Activated T-cell treated with anti-CD3 and anti-CD28 coated beads, Interleukin-2, amount 50 U/mL, for 24 hours (primary cell): ENCODE data around the gene LCE2C.
"Not testable (repeated sequence)": the region's sequence is repeated elsewhere in the genome, so short reads cannot be mapped to it uniquely, and the experiment has no call there.

Experiments used
- DNase-seq: peaks from one replicate; pipeline ENCODE4 v3.0.0-alpha.2; 2020
- H3K27ac Mint-ChIP-seq: 2 replicates; pipeline ENCODE4 v1.8.0; 2020; ENCODE audit warnings: mild to moderate bottlenecking, mixed read lengths
- H3K27me3 Mint-ChIP-seq: 2 replicates; pipeline ENCODE4 v1.8.0; 2020; ENCODE audit warnings: mixed read lengths
- H3K36me3 Mint-ChIP-seq: 2 replicates; pipeline ENCODE4 v1.8.0; 2020; ENCODE audit warnings: low read depth, mixed read lengths
- H3K4me1 Mint-ChIP-seq: 2 replicates; pipeline ENCODE4 v1.8.0; 2020; ENCODE audit warnings: low read depth, mixed read lengths
- H3K4me3 Mint-ChIP-seq: 2 replicates; pipeline ENCODE4 v1.8.0; 2020; ENCODE audit warnings: mild to moderate bottlenecking, moderate library complexity, mixed read lengths
- H3K9me3 Mint-ChIP-seq: 2 replicates; pipeline ENCODE4 v1.8.0; 2020; ENCODE audit warnings: mixed read lengths

Gene LCE2C, protein sequence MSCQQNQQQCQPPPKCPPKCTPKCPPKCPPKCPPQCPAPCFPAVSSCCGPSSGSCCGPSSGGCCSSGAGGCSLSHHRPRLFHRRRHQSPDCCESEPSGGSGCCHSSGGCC

DNA sequence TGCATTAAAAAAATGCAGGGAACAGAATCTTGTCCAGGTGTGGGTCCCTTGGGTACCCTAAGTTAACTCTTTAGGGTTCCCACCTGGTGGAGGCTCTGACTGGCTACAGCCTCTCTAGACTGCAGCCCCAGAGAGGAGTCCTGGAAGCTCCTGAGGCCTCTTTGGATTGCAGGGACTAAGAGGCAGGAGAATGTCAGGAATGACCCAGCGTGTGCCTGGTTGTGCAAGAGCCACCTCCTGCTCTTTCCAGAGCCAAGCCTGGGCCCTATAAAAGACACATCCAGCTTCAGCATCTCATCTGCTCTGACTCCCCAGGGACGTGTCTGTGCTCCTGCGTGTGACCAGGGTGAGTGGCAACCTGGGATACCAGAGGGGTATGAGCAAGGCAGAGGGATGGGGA, at the start of gene LCE2C:
Gene LCE2C, plus strand, starts transcription at position 297 of the 400 bp plus-strand sequence. CDS start 737 bp downstream, outside the sequence.
- not testable (repeated sequence) for H3K4me1 Mint-ChIP-seq, H3K9me3 Mint-ChIP-seq, DNase-seq, H3K27ac Mint-ChIP-seq, H3K36me3 Mint-ChIP-seq, H3K4me3 Mint-ChIP-seq
- peaks cover 40% of the 10 kb centered on the region for H3K27me3 Mint-ChIP-seq

DNA sequence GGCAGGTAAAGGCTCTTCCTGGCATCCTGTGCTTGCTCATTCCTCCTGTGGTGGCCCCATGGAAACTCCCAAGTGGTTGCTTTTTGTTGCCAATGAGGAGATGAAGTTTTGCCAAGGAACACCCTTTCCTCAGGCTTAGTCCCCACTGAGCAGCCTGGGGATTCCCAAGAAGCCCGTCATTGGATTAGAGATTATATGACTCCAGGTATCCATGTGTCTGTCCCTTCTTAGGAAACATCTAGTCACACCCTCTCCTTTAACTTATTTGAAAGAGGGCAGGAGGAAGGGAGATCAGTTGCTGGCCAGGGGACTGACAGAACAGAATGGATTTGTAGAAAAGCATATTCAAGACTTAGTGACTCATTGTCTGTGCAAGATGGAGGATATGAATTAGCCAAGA, 48.3 kb upstream of the LCE2C start:
- Mint-ChIP-seq H3K27ac (no peak overlapping the region), H3K9me3 (no peaks in the 10 kb centered on the region), H3K4me1 (no peaks in the 10 kb centered on the region), H3K4me3 (no peak overlapping the region), H3K36me3 (no peaks in the 10 kb centered on the region), H3K27me3 (peaks cover 64% of the 10 kb centered on the region)
- DNase-seq = no peak

DNA sequence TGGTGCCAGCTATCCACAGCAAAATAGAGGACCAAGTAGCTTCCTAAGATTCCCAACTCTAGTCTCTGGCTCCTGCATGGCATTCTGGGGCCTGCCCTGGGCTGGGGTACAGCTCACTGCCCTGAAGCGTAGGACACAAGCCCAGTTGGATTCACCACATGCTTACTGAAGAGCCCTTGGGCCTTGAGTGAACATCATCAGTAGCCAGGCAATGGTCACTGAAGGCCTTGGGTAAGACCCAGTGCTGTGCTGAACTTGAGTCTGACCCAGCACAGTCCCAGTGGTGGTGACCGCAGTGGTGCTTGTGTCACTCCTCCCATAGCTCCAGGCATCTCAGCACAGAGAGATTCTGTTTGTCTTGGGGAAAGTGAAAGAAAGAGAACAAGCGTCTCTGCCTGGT, 44.5 kb upstream of the LCE2C start:
- Mint-ChIP-seq H3K27ac (no peak overlapping the region), H3K4me1 (no peaks in the 10 kb centered on the region), H3K27me3 (peaks cover 35% of the 10 kb centered on the region), H3K36me3 (no peaks in the 10 kb centered on the region), H3K4me3 (no peak overlapping the region), H3K9me3 (no peaks in the 10 kb centered on the region)
- DNase-seq = no peak

GRCh38 chr1:152640351-152640750, 34.7 kb upstream of the LCE2C start:
- Mint-ChIP-seq H3K9me3 (peaks cover 2% of the 10 kb centered on the region), H3K36me3 (no peaks in the 10 kb centered on the region)

DNA sequence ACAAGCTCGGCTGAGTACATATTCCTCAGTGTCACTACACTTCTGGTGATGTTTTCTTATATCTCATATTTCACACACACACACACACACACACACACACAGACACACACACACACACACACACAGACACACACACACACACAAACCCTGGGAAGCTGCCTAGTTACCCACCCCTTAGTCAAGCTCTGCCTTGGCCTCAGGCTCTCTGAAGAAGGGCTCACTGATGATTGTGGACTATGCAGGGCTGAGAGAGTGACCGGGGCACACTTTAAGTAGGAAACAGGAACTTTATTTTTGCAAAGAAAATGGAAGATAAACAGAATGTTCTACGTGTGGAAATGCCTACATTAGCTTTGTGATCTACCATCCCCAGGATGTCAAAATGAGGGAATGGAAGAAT, 31.1 kb upstream of the LCE2C start:
- no peak for DNase-seq
- Mint-ChIP-seq H3K4me3 (no peak overlapping the region), H3K27ac (no peak overlapping the region), H3K9me3 (peaks cover 2% of the 10 kb centered on the region), H3K27me3 (peaks cover 39% of the 10 kb centered on the region), H3K4me1 (no peaks in the 10 kb centered on the region), H3K36me3 (no peaks in the 10 kb centered on the region)

More at GRCh38 chr1:152640351-152640750, 34.7 kb upstream of the LCE2C start:
- Mint-ChIP-seq H3K27ac (no peak overlapping the region), H3K4me3 (no peak overlapping the region), H3K27me3 (peaks cover 19% of the 10 kb centered on the region), H3K4me1 (no peaks in the 10 kb centered on the region)
- no peak for DNase-seq

GRCh38 chr1:152645146-152645545, 29.9 kb upstream of the LCE2C start:
- H3K9me3 Mint-ChIP-seq = no peaks in the 10 kb centered on the region
- H3K36me3 Mint-ChIP-seq = no peaks in the 10 kb centered on the region
- no peak overlapping the region for H3K27ac Mint-ChIP-seq
- H3K4me1 Mint-ChIP-seq = no peaks in the 10 kb centered on the region
- DNase-seq = no peak
- H3K27me3 Mint-ChIP-seq = peaks cover 48% of the 10 kb centered on the region
- H3K4me3 Mint-ChIP-seq = no peak overlapping the region

- Mint-ChIP-seq H3K27me3 (peaks cover 48% of the 10 kb centered on the region), H3K4me3 (no peak overlapping the region), H3K36me3 (no peaks in the 10 kb centered on the region), H3K9me3 (no peaks in the 10 kb centered on the region), H3K4me1 (no peaks in the 10 kb centered on the region), H3K27ac (no peak overlapping the region)
- no peak for DNase-seq
These were observed 28.4 kb upstream of the LCE2C start for GRCh38 chr1:152646656-152647055.

DNA sequence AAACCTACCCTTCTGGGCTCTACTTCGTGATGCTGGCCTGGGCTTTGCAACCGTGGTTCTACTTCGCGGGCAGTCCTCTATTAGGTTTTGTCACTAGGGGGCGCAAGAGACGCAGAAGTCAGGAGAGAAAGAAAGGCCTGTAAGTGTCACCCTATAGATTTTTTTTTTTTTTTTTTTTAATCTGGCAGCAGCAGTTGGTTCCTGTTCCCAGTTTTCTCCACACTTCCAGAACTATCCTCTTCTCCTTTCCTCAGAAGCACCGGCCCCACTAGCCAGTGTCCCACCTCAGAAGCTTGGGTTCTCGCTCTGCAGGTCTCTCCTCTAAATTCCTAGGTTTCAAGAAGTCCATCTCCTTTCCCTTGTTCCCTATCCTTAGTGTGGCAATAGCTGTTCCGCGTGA, 21.0 kb upstream of the LCE2C start:
- no peak overlapping the region for H3K27ac Mint-ChIP-seq
- no peak overlapping the region for H3K4me3 Mint-ChIP-seq

GRCh38 chr1:152656459-152656858, 18.6 kb upstream of the LCE2C start:
- peaks cover 37% of the 10 kb centered on the region for H3K27me3 Mint-ChIP-seq
- H3K36me3 Mint-ChIP-seq = no peaks in the 10 kb centered on the region
- no peak for DNase-seq
- peaks cover 2% of the 10 kb centered on the region for H3K4me1 Mint-ChIP-seq
- H3K27ac Mint-ChIP-seq = no peak overlapping the region
- H3K4me3 Mint-ChIP-seq = no peak overlapping the region
- no peaks in the 10 kb centered on the region for H3K9me3 Mint-ChIP-seq

More for the DNA sequence above, 21.0 kb upstream of the LCE2C start:
- DNase-seq = peak; percentile 46
- Mint-ChIP-seq H3K27me3 (peaks cover 40% of the 10 kb centered on the region), H3K9me3 (no peaks in the 10 kb centered on the region), H3K36me3 (no peaks in the 10 kb centered on the region), H3K4me1 (peaks cover 2% of the 10 kb centered on the region)

DNA sequence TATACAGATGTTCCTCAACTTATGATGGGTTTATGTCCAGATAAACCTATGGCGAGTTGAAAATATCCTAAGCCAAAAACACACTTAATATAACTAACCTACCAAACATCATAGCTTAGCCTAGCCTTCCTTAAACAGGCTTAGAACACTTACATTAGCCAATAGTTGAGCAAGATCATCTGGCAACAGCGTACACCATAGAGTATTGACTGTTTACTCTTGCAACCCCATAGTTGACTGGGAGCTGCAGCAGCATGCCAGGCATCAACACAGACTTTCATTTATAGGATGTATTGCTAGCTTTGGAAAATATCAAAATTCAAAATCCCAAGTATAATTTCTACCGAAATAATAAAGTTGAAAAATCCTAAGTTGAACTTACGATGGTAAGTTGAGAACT, 17.4 kb upstream of the LCE2C start:
- no peak overlapping the region for H3K27ac Mint-ChIP-seq
- no peak overlapping the region for H3K4me3 Mint-ChIP-seq
- H3K27me3 Mint-ChIP-seq = peaks cover 32% of the 10 kb centered on the region
- H3K9me3 Mint-ChIP-seq = no peaks in the 10 kb centered on the region
- H3K4me1 Mint-ChIP-seq = peaks cover 2% of the 10 kb centered on the region
- H3K36me3 Mint-ChIP-seq = no peaks in the 10 kb centered on the region
- DNase-seq = no peak

- H3K9me3 Mint-ChIP-seq = no peaks in the 10 kb centered on the region
- H3K4me1 Mint-ChIP-seq = peaks cover 2% of the 10 kb centered on the region
- no peak overlapping the region for H3K27ac Mint-ChIP-seq
- DNase-seq = no peak
- no peaks in the 10 kb centered on the region for H3K36me3 Mint-ChIP-seq
- peaks cover 38% of the 10 kb centered on the region for H3K27me3 Mint-ChIP-seq
- no peak overlapping the region for H3K4me3 Mint-ChIP-seq
These were observed 16.4 kb upstream of the LCE2C start for GRCh38 chr1:152658649-152659048.

DNA sequence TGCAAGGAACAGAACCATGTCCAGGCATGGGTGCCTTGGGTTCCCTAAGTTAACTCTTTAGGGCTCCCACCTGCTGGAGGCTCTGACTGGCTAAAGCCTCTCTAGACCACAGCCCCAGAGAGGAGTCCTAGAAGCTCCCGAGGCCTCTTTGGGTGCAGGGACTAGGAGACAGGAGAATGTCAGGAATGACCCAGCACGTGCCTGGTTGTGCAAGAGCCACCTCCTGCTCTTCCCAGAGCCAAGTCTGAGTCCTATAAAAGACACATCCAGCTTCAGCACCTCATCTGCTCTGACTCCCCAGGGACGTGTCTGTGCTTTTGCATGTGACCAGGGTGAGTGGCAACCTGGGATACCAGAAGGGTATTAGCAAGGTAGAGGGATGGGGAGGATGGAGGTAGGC, 12.0 kb upstream of the LCE2C start, which contains the start of gene LCE2D:
Gene LCE2D, plus strand, starts transcription at position 283 of the 400 bp plus-strand sequence. CDS start 726 bp downstream, outside the sequence.
- Mint-ChIP-seq H3K4me3 (no peak within 1 kb of the TSS), H3K4me1 (no peaks in the 10 kb centered on the region), H3K36me3 (no peaks in the 10 kb centered on the region), H3K27me3 (peaks cover 53% of the 10 kb centered on the region), H3K27ac (no peak within 1 kb of the TSS), H3K9me3 (no peaks in the 10 kb centered on the region)
- DNase-seq = no peak

DNA sequence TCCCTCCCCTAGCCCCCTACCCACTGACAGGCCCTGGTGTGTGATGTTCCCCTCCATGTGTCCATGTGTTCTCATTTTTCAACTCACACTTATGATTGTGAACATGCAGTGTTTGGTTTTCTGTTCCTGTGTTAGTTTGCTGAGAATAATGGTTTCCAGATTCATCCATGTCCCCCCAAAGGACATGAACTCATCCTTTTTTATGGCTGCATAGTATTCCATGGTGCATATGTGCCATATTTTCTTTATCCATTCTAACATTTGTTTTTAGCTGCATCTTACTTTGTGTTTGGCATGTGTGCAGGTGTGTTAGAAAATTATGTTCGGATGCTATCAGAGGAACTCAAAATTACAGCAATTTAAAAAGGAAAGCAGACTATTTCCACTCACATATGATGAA, 8.9 kb upstream of the LCE2C start:
- H3K36me3 Mint-ChIP-seq, DNase-seq, H3K9me3 Mint-ChIP-seq, H3K27ac Mint-ChIP-seq, H3K4me1 Mint-ChIP-seq, H3K4me3 Mint-ChIP-seq: not testable (repeated sequence)
- peaks cover 50% of the 10 kb centered on the region for H3K27me3 Mint-ChIP-seq

DNA sequence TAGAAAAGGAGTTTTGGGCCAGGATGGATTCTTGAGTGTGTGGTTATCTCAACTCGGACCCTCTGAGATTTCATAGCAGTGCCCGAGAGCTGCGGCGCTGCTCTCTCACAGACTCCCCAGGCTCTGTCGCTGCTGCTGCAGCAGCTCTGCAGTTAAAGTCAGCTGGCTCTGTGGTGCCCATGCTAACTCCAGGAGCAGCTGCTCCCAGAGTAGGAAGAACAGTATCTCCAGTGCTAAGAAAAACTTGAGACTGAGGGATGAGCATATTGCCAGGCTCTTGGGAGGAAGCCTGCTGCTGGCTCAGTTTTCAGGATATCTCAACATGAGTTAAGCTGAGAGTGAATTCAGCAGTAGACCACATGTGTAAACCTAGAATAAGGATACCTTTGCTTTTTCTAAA, 7.4 kb upstream of the LCE2C start:
- no peaks in the 10 kb centered on the region for H3K36me3 Mint-ChIP-seq
- H3K4me1 Mint-ChIP-seq = no peaks in the 10 kb centered on the region
- DNase-seq = no peak
- H3K4me3 Mint-ChIP-seq = no peak overlapping the region
- no peaks in the 10 kb centered on the region for H3K9me3 Mint-ChIP-seq
- peaks cover 49% of the 10 kb centered on the region for H3K27me3 Mint-ChIP-seq
- H3K27ac Mint-ChIP-seq = no peak overlapping the region

DNA sequence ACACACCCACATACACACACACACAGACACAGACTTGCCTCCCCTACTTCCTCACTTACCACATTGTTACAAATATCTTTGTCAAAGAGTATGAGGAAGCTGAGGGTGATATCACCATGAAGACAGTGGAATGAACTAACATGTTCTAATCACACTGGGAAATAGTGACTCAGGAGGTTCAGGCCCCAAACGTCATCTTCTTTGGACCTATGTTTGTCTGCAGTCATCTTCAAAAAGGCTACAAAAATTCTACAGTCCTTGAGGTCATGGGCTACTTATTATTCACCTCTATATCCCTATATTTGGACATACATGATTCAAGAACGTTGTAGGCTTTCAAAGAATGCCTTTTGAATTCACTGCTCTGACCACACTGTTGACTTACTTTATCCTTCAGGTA, 2.1 kb upstream of the LCE2C start:
- no peak for DNase-seq

GRCh38 chr1:152679459-152679858, 4.4 kb downstream of the LCE2C start:
- H3K27ac Mint-ChIP-seq = no peak overlapping the region
- no peak for DNase-seq
- no peak overlapping the region for H3K4me3 Mint-ChIP-seq
- peaks cover 41% of the 10 kb centered on the region for H3K27me3 Mint-ChIP-seq
- no peaks in the 10 kb centered on the region for H3K4me1 Mint-ChIP-seq
- H3K36me3 Mint-ChIP-seq = no peaks in the 10 kb centered on the region
- no peaks in the 10 kb centered on the region for H3K9me3 Mint-ChIP-seq

More for the DNA sequence above, 2.1 kb upstream of the LCE2C start:
- Mint-ChIP-seq H3K36me3 (no peaks in the 10 kb centered on the region), H3K27me3 (peaks cover 25% of the 10 kb centered on the region), H3K27ac (no peak overlapping the region), H3K4me3 (no peak overlapping the region), H3K9me3 (no peaks in the 10 kb centered on the region), H3K4me1 (no peaks in the 10 kb centered on the region)
